Activated CD4-positive, alpha-beta T cell treated with anti-CD3 and anti-CD28 coated beads for 36 hours (primary cell): Measurements from ENCODE around the gene ART3. TPM values are rescaled to one million over a fixed set of nuclear protein-coding genes. Genes with fewer than 3 reads are reported as not detected.

Source experiments
- ATAC-seq: fragments of 200-7000 bp; cut with Tn5 transposase; one replicate; pipeline ENCODE4 v1.10.0; 2021; ENCODE audit warnings: mild to moderate bottlenecking, moderate library complexity
- CTCF ChIA-PET: fragments of 350-600 bp; sonication (Branson Sonifier 250); formaldehyde crosslinking; loops from one replicate; lab custom pipeline; 2021; ENCODE audit warnings: antibody characterized with exemption; lab: Charles Lee
- POLR2A ChIA-PET: fragments of 350-600 bp; sonication (Branson Sonifier 250); formaldehyde crosslinking; loops from one replicate; lab custom pipeline; 2021; ENCODE audit warnings: antibody characterized with exemption, inconsistent platforms; lab: Charles Lee
- DNase-seq: peaks from one replicate; pipeline ENCODE4 v3.0.0-alpha.2; 2020
- H3K27ac Mint-ChIP-seq: one replicate; pipeline ENCODE4 v1.8.0; 2021; ENCODE audit warnings: mixed read lengths
- H3K27me3 Mint-ChIP-seq: one replicate; pipeline ENCODE4 v1.8.0; 2021; ENCODE audit warnings: mixed read lengths
- H3K36me3 Mint-ChIP-seq: one replicate; pipeline ENCODE4 v1.8.0; 2021; ENCODE audit warnings: low read depth, mixed read lengths
- H3K4me1 Mint-ChIP-seq: one replicate; pipeline ENCODE4 v1.8.0; 2021; ENCODE audit warnings: mixed read lengths
- H3K4me3 Mint-ChIP-seq: one replicate; pipeline ENCODE4 v1.8.0; 2021; ENCODE audit warnings: mild to moderate bottlenecking, moderate library complexity, mixed read lengths
- H3K9me3 Mint-ChIP-seq: one replicate; pipeline ENCODE4 v1.8.0; 2021; ENCODE audit warnings: low read depth, mixed read lengths
- intact Hi-C, 2 experiments: fragments of 100-400 bp; cut with DNase I in 1 of 2; cut with micrococcal nuclease in 1 of 2; formaldehyde crosslinking; loops; one replicate each; pipeline versions ENCODE4 v1.14.2 to v1.15.1; 2022 to 2024; cut with DNase I, micrococcal nuclease
- total RNA-seq, 2 experiments: library from RNA; stranded (reverse); gene quantifications; one replicate each; pipeline ENCODE4 v1.2.3, GENCODE V29; 2021

Gene ART3
- total RNA-seq, 2 experiments from 2014 or later = not detected

DNA sequence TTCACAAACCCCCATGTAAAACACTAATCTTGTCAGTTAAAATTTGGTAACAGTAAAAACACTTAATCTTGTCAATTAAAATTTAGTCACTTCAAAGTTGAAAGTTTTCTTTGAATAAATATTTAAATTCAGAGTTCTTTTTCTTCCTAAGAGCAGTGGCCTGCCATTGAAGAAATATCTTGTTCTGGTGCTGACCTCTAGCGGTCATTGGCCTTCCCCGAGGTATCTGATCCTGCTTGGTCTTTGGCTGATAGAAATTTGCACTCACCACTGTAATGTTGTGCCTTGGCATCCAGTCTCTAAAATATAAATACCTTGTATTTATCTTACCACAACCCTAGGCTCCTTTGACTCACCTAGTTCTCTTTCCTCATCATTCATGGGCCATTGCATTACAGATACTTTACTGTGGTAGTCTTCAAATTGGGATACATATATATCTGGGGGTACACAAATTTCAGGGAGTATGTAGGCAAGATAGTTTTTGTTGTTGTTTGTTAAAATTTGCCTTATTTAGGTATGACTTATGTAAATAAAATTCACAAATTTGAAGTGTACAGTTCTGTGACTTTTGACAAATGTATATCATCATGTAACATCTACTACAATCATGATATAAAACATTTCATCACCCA lies 6.7 kb upstream of the ART3 start:
- H3K36me3 Mint-ChIP-seq = no peaks in the 10 kb centered on the region
- H3K27me3 Mint-ChIP-seq = peaks cover 2% of the 10 kb centered on the region
- H3K4me1 Mint-ChIP-seq = no peaks in the 10 kb centered on the region
- peak; percentile 88 for ATAC-seq
- H3K4me3 Mint-ChIP-seq = no peak overlapping the region
- H3K27ac Mint-ChIP-seq = no peak overlapping the region
- ChIA-PET CTCF (interaction anchor here (1.0 to 3.6 kb wide), 6 partner anchors 19 to 75 kb away, joined by 3 to 46 read pairs (median 4); partner anchors contain the start of gene SDAD1), POLR2A (no interaction called here)
- intact Hi-C loops = loop anchor here (1.0 to 5.0 kb wide), 5 partner anchors 72 to 172 kb away; no protein-coding TSS in a partner anchor
- H3K9me3 Mint-ChIP-seq = no peaks in the 10 kb centered on the region
- peak; percentile 87 for DNase-seq

GRCh38 chr4:76072760-76073159 lies 1.7 kb upstream of the ART3 start:
- ChIA-PET CTCF (no interaction called here), POLR2A (no interaction called here)
- Mint-ChIP-seq H3K36me3 (no peaks in the 10 kb centered on the region), H3K4me1 (peaks cover 2% of the 10 kb centered on the region), H3K27me3 (no peaks in the 10 kb centered on the region), H3K9me3 (no peaks in the 10 kb centered on the region), H3K27ac (no peak overlapping the region), H3K4me3 (no peak overlapping the region)
- intact Hi-C loops = no loop called here
- ATAC-seq (no peak), DNase-seq (no peak)

DNA sequence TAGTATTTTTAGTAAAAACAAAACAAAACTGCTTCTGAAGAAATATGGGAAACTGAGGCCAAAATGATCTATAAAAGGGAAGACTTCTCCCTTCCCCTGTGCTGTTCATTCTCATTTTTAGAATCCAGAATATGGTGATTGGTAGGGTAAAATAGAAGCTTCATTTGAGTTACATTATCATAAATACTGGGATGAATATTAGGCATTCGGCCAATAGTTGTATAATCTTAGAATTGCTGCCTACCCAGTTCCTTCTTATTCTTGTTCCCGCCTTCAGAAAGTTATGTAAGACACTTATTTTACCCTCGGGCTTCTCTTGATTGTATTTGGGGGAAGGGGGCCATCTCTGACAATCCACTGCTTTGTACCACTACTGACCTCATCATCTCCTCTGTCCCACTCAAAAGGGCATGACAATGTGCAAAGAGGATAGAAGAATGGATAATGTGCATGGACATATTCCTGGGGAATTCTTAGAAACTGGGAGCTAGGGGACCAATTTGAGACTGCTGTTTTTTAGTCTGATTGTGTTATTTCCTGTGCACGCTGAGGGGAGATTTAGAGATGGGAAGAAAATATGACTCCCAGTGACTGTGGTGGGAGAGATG lies 588 bp downstream of the ART3 start:
- Mint-ChIP-seq H3K27me3 (peaks cover 4% of the 10 kb centered on the region), H3K9me3 (no peaks in the 10 kb centered on the region), H3K27ac (no peak overlapping the region), H3K36me3 (no peaks in the 10 kb centered on the region), H3K4me3 (no peak overlapping the region), H3K4me1 (peaks cover 2% of the 10 kb centered on the region)
- intact Hi-C loops = no loop called here
- ChIA-PET CTCF (interaction anchor here (1.0 to 2.2 kb wide), 3 partner anchors 17 to 79 kb away, joined by 3 to 8 read pairs (median 3); no protein-coding TSS in a partner anchor), POLR2A (interaction anchor here (0.6 kb wide), 1 partner anchor 45 kb away, joined by 4 read pairs; no protein-coding TSS in a partner anchor)
- no peak for DNase-seq
- no peak for ATAC-seq

- Mint-ChIP-seq H3K4me1 (peaks cover 2% of the 10 kb centered on the region), H3K27ac (no peak overlapping the region), H3K9me3 (no peaks in the 10 kb centered on the region), H3K27me3 (peaks cover 4% of the 10 kb centered on the region), H3K4me3 (no peak overlapping the region), H3K36me3 (no peaks in the 10 kb centered on the region)
- no peak for ATAC-seq
- POLR2A ChIA-PET = no interaction called here
- DNase-seq = no peak
- CTCF ChIA-PET = interaction anchor here (0.8 to 1.4 kb wide), 3 partner anchors 8 to 82 kb away, joined by 3 to 4 read pairs (median 3); no protein-coding TSS in a partner anchor
- intact Hi-C loops = no loop called here
These were observed 3.6 kb downstream of the ART3 start for GRCh38 chr4:76078033-76078613.

DNA sequence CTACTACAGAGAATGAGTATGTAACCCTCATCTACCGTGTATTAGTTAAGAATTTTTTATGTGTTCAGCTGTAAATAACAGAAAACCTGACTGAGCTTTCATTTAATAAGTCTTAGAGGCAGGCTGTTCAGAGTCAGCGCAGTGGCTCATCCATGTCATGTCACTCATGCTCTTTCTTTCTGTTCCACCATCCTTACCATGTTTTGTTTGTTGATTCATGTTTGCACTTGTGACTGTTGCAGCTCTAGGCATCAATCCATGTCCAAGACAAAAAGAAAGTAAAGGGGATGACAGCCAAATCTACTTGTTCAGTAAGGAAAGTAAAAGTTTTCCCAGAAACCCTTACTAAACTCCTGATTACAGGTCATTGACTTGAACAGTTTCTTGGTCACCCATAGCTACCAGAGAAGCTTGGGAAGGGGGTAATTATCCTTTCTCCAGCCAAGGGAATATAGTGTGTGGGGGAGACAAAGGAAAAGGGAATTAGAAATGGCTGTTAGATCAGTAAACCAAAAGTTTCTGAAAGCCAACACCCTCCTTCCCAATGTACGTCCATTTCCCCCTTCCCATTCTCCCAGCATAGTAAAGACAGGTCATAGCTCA lies 9.0 kb downstream of the ART3 start:
- H3K36me3 Mint-ChIP-seq = no peaks in the 10 kb centered on the region
- no peaks in the 10 kb centered on the region for H3K9me3 Mint-ChIP-seq
- peaks cover 14% of the 10 kb centered on the region for H3K27me3 Mint-ChIP-seq
- no peaks in the 10 kb centered on the region for H3K4me1 Mint-ChIP-seq
- ChIA-PET CTCF (interaction anchor here (1.2 to 2.0 kb wide), 5 partner anchors 12 to 187 kb away, joined by 3 to 7 read pairs (median 3); no protein-coding TSS in a partner anchor), POLR2A (no interaction called here)
- intact Hi-C loops = no loop called here
- DNase-seq (no peak), ATAC-seq (no peak)
- H3K4me3 Mint-ChIP-seq = no peak overlapping the region
- H3K27ac Mint-ChIP-seq = no peak overlapping the region

DNA sequence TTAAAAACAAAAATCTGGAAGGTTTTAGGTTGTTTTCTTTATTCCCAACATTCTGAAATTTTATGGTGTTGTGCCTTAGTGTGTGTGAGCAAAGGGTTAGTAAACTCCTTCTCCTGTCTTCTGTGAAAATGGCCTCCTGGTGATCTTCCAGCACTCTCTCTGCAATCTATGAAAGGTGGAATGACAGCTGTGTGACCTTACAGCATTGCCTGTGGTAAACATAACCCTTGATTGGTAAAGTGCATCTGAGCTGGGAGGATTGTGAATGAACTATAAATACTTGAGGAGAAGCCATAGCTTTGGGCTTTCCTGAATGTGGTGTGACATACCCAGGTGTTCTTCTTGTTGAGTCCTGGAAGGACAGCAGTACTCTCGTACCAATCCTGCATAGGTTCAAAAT lies 10.0 kb downstream of the ART3 start:
- DNase-seq (no peak), ATAC-seq (no peak)
- H3K27ac Mint-ChIP-seq = no peak overlapping the region
- no peaks in the 10 kb centered on the region for H3K9me3 Mint-ChIP-seq
- H3K27me3 Mint-ChIP-seq = peaks cover 10% of the 10 kb centered on the region
- no peak overlapping the region for H3K4me3 Mint-ChIP-seq
- intact Hi-C loops = no loop called here
- no peaks in the 10 kb centered on the region for H3K36me3 Mint-ChIP-seq
- POLR2A ChIA-PET = no interaction called here
- no peaks in the 10 kb centered on the region for H3K4me1 Mint-ChIP-seq
- CTCF ChIA-PET = interaction anchor here (1.2 to 2.2 kb wide), 6 partner anchors 11 to 100 kb away, joined by 3 to 7 read pairs (median 4); no protein-coding TSS in a partner anchor

GRCh38 chr4:76087007-76087769 lies 12.7 kb downstream of the ART3 start:
- POLR2A ChIA-PET = no interaction called here
- intact Hi-C loops = loop anchor here in 1 of 2 experiments (5.0 kb wide), 1 partner anchor 190 kb away; no protein-coding TSS in a partner anchor
- ATAC-seq (peak; percentile 61), DNase-seq (peak; percentile 34)
- H3K27me3 Mint-ChIP-seq = peaks cover 10% of the 10 kb centered on the region
- CTCF ChIA-PET = interaction anchor here (0.7 to 2.3 kb wide), 7 partner anchors 9 to 191 kb away, joined by 3 to 17 read pairs (median 3); no protein-coding TSS in a partner anchor
- H3K4me1 Mint-ChIP-seq = peaks cover 5% of the 10 kb centered on the region
- H3K9me3 Mint-ChIP-seq = no peaks in the 10 kb centered on the region
- H3K27ac Mint-ChIP-seq = no peak overlapping the region
- no peaks in the 10 kb centered on the region for H3K36me3 Mint-ChIP-seq
- no peak overlapping the region for H3K4me3 Mint-ChIP-seq

DNA sequence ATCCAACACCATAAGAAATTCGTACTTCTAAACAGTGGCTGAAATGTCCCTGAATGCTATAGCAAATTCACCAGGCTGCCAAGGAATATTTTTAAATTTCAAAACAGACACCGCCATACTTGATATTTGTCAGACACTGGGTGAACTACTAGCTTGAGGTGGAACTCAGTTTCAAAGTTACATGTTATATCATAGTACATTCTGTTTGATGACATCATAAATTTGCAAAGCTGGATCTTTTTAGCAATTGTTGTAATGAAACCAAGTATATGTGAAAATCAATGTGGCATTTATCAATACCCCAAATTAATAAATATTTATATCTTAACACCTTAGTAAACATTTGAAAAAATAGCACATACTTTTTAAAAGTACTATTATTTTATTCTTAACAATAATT lies 14.2 kb downstream of the ART3 start:
- no peak for ATAC-seq
- H3K27me3 Mint-ChIP-seq = peaks cover 8% of the 10 kb centered on the region
- CTCF ChIA-PET = interaction anchor here (1.0 to 2.7 kb wide), 3 partner anchors 90 to 93 kb away, joined by 3 to 9 read pairs (median 5); no protein-coding TSS in a partner anchor

GRCh38 chr4:76090241-76090691 lies 15.8 kb downstream of the ART3 start:
- intact Hi-C loops = no loop called here
- ATAC-seq = peak; percentile 47

More for the DNA sequence above, 14.2 kb downstream of the ART3 start:
- Mint-ChIP-seq H3K9me3 (no peaks in the 10 kb centered on the region), H3K36me3 (no peaks in the 10 kb centered on the region), H3K27ac (no peak overlapping the region), H3K4me3 (no peak overlapping the region), H3K4me1 (peaks cover 5% of the 10 kb centered on the region)
- intact Hi-C loops = loop anchor here in 1 of 2 experiments (5.0 kb wide), 1 partner anchor 191 kb away; no protein-coding TSS in a partner anchor
- no peak for DNase-seq
- POLR2A ChIA-PET = no interaction called here

GRCh38 chr4:76091052-76091451 lies 16.5 kb downstream of the ART3 start:
- DNase-seq (no peak), ATAC-seq (no peak)
- Mint-ChIP-seq H3K4me3 (no peak overlapping the region), H3K27ac (no peak overlapping the region), H3K27me3 (peaks cover 2% of the 10 kb centered on the region), H3K4me1 (peaks cover 5% of the 10 kb centered on the region), H3K36me3 (no peaks in the 10 kb centered on the region), H3K9me3 (no peaks in the 10 kb centered on the region)
- ChIA-PET POLR2A (no interaction called here), CTCF (interaction anchor here (0.7 to 2.7 kb wide), 2 partner anchors 27 to 95 kb away, joined by 3 to 9 read pairs; no protein-coding TSS in a partner anchor)
- intact Hi-C loops = no loop called here

More at GRCh38 chr4:76090241-76090691, 15.8 kb downstream of the ART3 start:
- peaks cover 5% of the 10 kb centered on the region for H3K27me3 Mint-ChIP-seq
- ChIA-PET CTCF (interaction anchor here (0.6 to 2.7 kb wide), 2 partner anchors 94 to 242 kb away, joined by 3 to 9 read pairs; no protein-coding TSS in a partner anchor), POLR2A (no interaction called here)
- peaks cover 5% of the 10 kb centered on the region for H3K4me1 Mint-ChIP-seq
- no peak overlapping the region for H3K27ac Mint-ChIP-seq
- no peak for DNase-seq
- H3K9me3 Mint-ChIP-seq = no peaks in the 10 kb centered on the region
- no peak overlapping the region for H3K4me3 Mint-ChIP-seq
- no peaks in the 10 kb centered on the region for H3K36me3 Mint-ChIP-seq
